Measurements from ENCODE around the gene PIAS1.

The PIAS1 gene

DNA sequence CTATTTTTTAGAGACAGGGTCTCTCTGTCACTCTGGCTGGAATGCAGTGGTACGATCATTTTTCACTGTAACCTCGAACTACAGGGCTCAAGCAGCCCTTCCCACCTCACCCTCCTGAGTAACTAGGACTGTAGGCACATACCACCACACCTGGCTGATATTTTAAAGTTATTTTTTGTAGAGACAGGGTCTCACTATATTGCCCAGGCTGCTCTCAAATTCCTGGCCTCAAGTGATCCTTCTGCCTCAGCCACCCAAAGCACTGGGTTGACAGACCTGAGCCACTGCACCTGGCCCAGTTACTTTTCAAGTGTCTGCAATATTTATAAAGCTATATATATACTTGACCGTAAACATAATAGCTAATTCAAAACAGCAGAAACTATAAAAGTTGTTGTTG lies 75.0 kb downstream of the PIAS1 start:
- no peak for TF ChIP-seq FOXP2 (optimal IDR thresholded peaks at IDR 0.05; ENCODE audit: borderline replicate concordance, extremely low read depth, extremely low read length, insufficient read depth)
- no peak for TF ChIP-seq SIN3A (IDR thresholded peaks at IDR 0.05; ENCODE audit: borderline replicate concordance, insufficient read depth, low read length)
- TF ChIP-seq, protein P1, sequence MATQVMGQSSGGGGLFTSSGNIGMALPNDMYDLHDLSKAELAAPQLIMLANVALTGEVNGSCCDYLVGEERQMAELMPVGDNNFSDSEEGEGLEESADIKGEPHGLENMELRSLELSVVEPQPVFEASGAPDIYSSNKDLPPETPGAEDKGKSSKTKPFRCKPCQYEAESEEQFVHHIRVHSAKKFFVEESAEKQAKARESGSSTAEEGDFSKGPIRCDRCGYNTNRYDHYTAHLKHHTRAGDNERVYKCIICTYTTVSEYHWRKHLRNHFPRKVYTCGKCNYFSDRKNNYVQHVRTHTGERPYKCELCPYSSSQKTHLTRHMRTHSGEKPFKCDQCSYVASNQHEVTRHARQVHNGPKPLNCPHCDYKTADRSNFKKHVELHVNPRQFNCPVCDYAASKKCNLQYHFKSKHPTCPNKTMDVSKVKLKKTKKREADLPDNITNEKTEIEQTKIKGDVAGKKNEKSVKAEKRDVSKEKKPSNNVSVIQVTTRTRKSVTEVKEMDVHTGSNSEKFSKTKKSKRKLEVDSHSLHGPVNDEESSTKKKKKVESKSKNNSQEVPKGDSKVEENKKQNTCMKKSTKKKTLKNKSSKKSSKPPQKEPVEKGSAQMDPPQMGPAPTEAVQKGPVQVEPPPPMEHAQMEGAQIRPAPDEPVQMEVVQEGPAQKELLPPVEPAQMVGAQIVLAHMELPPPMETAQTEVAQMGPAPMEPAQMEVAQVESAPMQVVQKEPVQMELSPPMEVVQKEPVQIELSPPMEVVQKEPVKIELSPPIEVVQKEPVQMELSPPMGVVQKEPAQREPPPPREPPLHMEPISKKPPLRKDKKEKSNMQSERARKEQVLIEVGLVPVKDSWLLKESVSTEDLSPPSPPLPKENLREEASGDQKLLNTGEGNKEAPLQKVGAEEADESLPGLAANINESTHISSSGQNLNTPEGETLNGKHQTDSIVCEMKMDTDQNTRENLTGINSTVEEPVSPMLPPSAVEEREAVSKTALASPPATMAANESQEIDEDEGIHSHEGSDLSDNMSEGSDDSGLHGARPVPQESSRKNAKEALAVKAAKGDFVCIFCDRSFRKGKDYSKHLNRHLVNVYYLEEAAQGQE (IDR thresholded peaks at IDR 0.05; ENCODE audit: insufficient read depth in 1 of 2, low read depth in 2 of 2, low read length in 2 of 2) = no peak

DNA sequence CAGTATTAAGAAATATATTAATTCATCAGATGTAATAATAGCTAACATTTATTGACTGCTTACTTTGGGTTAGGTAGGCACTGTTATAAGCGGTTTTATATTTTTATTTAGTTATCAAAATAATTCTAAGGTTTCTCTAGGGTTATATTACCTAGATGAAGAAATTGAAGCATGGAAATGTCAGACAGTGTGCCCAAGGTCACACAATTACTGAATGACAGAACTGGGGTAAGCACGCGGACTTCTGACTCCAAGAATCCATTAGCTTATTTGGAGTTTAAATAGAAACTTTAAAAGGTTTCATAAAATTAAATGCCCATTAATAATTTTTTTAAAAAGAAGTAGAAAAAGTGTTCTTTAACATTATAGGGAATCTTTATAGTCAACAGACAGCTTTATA lies 76.7 kb downstream of the PIAS1 start:
- TF ChIP-seq TAF1 (IDR thresholded peaks at IDR 0.05; ENCODE audit: borderline replicate concordance, insufficient read depth, low read length) = no peak
- TF ChIP-seq, protein P1 (IDR thresholded peaks at IDR 0.05; ENCODE audit: insufficient read depth in 1 of 2, low read depth in 2 of 2, low read length in 2 of 2) = no peak
- TF ChIP-seq POLR2AphosphoS5 (IDR thresholded peaks at IDR 0.05; ENCODE audit: low read depth, low read length) = no peak
- TF ChIP-seq FOXP2 (optimal IDR thresholded peaks at IDR 0.05; ENCODE audit: borderline replicate concordance, extremely low read depth, extremely low read length, insufficient read depth) = no peak
- TF ChIP-seq SIN3A (IDR thresholded peaks at IDR 0.05; ENCODE audit: borderline replicate concordance, insufficient read depth, low read length) = no peak

DNA sequence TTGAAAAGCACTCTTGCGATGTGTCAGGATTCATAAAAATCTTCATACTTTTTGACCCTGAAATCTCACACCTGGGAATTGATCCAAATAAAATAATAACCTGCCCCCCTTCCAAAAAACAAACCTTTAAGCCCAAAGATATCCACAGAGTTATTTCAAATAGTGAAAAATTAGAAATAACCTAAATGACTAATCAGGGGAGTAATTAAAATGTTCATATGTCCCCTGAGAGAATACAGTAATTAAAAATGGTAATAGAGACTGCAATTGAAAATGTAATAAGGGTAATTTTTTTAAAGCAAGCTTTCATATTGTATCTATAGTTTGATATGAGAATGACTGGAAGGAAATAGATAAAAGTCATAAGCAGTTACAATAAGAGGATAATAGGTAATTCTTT lies 83.0 kb downstream of the PIAS1 start:
- no peak for TF ChIP-seq SIN3A (IDR thresholded peaks at IDR 0.05; ENCODE audit: borderline replicate concordance, insufficient read depth, low read length)
- TF ChIP-seq, protein P1 (IDR thresholded peaks at IDR 0.05; ENCODE audit: insufficient read depth in 1 of 2, low read depth in 2 of 2, low read length in 2 of 2) = no peak

DNA sequence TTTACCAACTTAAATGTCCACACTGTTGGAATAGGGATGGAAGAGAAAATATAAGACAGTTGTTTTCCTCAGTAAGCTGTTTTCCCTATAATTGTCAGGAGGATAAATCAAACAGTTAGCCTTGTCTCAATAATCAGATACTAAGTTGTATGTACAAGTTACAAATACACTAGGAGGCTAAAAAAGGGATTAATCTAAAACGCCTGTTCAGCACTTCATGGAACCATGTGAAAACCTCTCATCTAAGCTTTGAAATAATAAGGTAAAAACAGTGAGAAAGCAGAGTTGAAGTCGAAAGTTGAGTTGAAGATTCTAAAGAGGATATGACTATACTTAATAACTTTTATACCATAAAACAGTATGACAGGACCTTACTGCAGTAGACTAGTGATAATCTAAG lies 89.0 kb downstream of the PIAS1 start:
- TF ChIP-seq POLR2AphosphoS5 (IDR thresholded peaks at IDR 0.05; ENCODE audit: low read depth, low read length) = no peak
- TF ChIP-seq, protein P1 (IDR thresholded peaks at IDR 0.05; ENCODE audit: insufficient read depth in 1 of 2, low read depth in 2 of 2, low read length in 2 of 2) = no peak
- no peak for TF ChIP-seq FOXP2 (optimal IDR thresholded peaks at IDR 0.05; ENCODE audit: borderline replicate concordance, extremely low read depth, extremely low read length, insufficient read depth)

DNA sequence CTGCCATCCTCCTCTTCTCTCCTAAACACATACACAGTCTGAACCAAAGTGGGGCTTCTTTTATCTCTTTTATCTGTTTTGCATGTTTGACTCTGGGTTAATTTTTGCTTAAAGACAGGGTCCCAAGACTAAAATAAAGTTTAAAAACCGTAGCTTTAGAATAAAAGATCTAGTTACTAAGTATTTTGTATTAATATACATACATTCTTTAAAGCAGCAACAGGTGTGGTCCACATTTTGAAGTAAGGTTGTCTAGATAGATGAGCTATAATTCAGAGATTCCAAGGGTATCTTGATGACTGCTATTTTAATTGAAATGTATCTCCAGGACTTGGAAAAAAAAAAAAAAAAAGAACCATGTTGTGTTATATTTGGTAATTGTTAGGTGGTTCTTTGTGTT lies 89.7 kb downstream of the PIAS1 start:
- TF ChIP-seq POLR2AphosphoS5 (IDR thresholded peaks at IDR 0.05; ENCODE audit: low read depth, low read length) (no peak), SIN3A (IDR thresholded peaks at IDR 0.05; ENCODE audit: borderline replicate concordance, insufficient read depth, low read length) (no peak), TAF1 (IDR thresholded peaks at IDR 0.05; ENCODE audit: borderline replicate concordance, insufficient read depth, low read length) (no peak), FOXP2 (optimal IDR thresholded peaks at IDR 0.05; ENCODE audit: borderline replicate concordance, extremely low read depth, extremely low read length, insufficient read depth) (no peak)
- TF ChIP-seq, protein P1 (IDR thresholded peaks at IDR 0.05; ENCODE audit: insufficient read depth in 1 of 2, low read depth in 2 of 2, low read length in 2 of 2) = no peak

Data from PFSK-1 (cell line).